Measurements from ENCODE around the gene PROSER3.

- TF ChIP-seq ZNF8 (CRISPR knock-in tag; IDR thresholded peaks at IDR 0.05), result no peak
- TF ChIP-seq CSRNP3 (CRISPR knock-in tag; IDR thresholded peaks at IDR 0.05), result no peak
- no peak for TF ChIP-seq PATZ1 (CRISPR knock-in tag; IDR thresholded peaks at IDR 0.05; ENCODE audit: borderline replicate concordance)
Measured at GRCh38 chr19:35790981-35791813, 33.2 kb downstream of the PROSER3 start.

Measured in SK-N-SH treated with all-trans-retinoic acid at 6 μM for 48 hours (cell line).